Measurements from ENCODE around the gene CDK14. TPM values are rescaled to one million over a fixed set of nuclear protein-coding genes. Genes with fewer than 3 reads are reported as not detected.

Gene CDK14
- total and polyA plus RNA-seq, 2 donors (not counting 1 experiment from before 2014, with no cell fraction given) = 42.1 to 167 TPM

DNA sequence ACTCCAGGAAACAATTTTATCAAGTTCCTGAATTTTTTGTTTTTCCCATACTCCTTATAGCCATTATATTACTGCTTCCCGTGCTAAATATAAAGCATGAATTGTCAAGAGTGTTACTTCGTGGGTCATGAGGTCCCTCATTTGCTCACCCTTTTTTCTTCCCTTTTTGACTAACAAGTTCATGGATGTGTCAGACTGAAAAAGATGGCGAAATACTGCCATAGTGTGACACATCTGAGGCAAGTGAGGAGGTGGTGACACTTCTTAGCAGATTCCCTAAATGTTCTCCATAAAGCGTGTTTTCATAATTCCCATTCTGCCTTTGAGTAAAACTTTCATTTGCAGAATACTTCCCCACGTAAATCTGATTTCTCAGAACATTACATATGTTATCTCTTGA is 398.5 kb downstream of the CDK14 start:
- Histone ChIP-seq H3K79me2 (ENCODE audit: control insufficient read depth, insufficient read depth, low read length) (no peaks in the 10 kb centered on the region), H3K36me3 (replicated peaks in 1 of 2; ENCODE audit: control extremely low read depth in 1 of 2, control insufficient read depth in 1 of 2, extremely low read depth in 1 of 2, insufficient read depth in 2 of 2, low read length in 1 of 2) (peaks cover 0 to 22% of the 10 kb centered on the region in 2 experiments), H3K4me3 (ENCODE audit: control extremely low read depth in 1 of 5, extremely low read depth in 1 of 5, insufficient read depth in 1 of 5, low read depth in 2 of 5, low read length in 4 of 5) (no peak overlapping the region), H4K20me1 (ENCODE audit: control insufficient read depth, insufficient read depth, low read length, poor library complexity, severe bottlenecking) (no peaks in the 10 kb centered on the region), H3K4me2 (replicated peaks; ENCODE audit: low read depth, low read length, poor library complexity, severe bottlenecking) (no peak overlapping the region), H3K4me1 (ENCODE audit: control insufficient read depth in 2 of 2, insufficient read depth in 2 of 2, low read length in 2 of 2) (no peaks in the 10 kb centered on the region), H3K27ac (ENCODE audit: low read length in 2 of 2) (no peak overlapping the region), H2AFZ (ENCODE audit: insufficient read depth, low read depth, low read length, poor library complexity, severe bottlenecking) (no peak overlapping the region), H3K9ac (ENCODE audit: low read length) (no peak overlapping the region), H3K27me3 (replicated peaks in 1 of 4; ENCODE audit: control extremely low read depth in 1 of 4, control insufficient read depth in 3 of 4, insufficient read depth in 4 of 4, low read length in 3 of 4) (no peaks in the 10 kb centered on the region), H3K9me3 (ENCODE audit: control extremely low read depth in 1 of 3, control insufficient read depth in 2 of 3, insufficient read depth in 1 of 3, low read length in 2 of 3) (no peaks in the 10 kb centered on the region)
- intact Hi-C loops (cut with micrococcal nuclease) = no loop called here
- Mint-ChIP-seq H3K27ac (no peak overlapping the region), H3K27me3 (no peaks in the 10 kb centered on the region), H3K4me3 (no peak overlapping the region), H3K4me1 (peaks cover 4% of the 10 kb centered on the region), H3K9me3 (ENCODE audit: insufficient read depth) (no peaks in the 10 kb centered on the region)
- TF ChIP-seq, protein P1, sequence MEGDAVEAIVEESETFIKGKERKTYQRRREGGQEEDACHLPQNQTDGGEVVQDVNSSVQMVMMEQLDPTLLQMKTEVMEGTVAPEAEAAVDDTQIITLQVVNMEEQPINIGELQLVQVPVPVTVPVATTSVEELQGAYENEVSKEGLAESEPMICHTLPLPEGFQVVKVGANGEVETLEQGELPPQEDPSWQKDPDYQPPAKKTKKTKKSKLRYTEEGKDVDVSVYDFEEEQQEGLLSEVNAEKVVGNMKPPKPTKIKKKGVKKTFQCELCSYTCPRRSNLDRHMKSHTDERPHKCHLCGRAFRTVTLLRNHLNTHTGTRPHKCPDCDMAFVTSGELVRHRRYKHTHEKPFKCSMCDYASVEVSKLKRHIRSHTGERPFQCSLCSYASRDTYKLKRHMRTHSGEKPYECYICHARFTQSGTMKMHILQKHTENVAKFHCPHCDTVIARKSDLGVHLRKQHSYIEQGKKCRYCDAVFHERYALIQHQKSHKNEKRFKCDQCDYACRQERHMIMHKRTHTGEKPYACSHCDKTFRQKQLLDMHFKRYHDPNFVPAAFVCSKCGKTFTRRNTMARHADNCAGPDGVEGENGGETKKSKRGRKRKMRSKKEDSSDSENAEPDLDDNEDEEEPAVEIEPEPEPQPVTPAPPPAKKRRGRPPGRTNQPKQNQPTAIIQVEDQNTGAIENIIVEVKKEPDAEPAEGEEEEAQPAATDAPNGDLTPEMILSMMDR (IDR thresholded peaks at IDR 0.05) = no peak
- TF ChIP-seq EZH2 (IDR thresholded peaks at IDR 0.05; ENCODE audit: borderline replicate concordance, insufficient read depth, low read depth, low read length, poor library complexity, severe bottlenecking) = no peak
- DNase-seq (no peak), ATAC-seq (ENCODE audit: low read depth) (no peak)
- 80% methylated on average over 1 of the region's 5 CpGs for WGBS (ENCODE audit: insufficient coverage)
- ChIA-PET CTCF (no interaction called here), POLR2A (no interaction called here)

- H2AFZ ChIP-seq (ENCODE audit: insufficient read depth, low read depth, low read length, poor library complexity, severe bottlenecking) = no peak overlapping the region
- no peaks in the 10 kb centered on the region for H4K20me1 ChIP-seq (ENCODE audit: control insufficient read depth, insufficient read depth, low read length, poor library complexity, severe bottlenecking)
- no peak overlapping the region for H3K4me3 ChIP-seq (ENCODE audit: control extremely low read depth in 1 of 5, extremely low read depth in 1 of 5, insufficient read depth in 1 of 5, low read depth in 2 of 5, low read length in 4 of 5)
- ChIA-PET CTCF (interaction anchor here (1.7 kb wide), 1 partner anchor 287 kb away, joined by 5 read pairs; no protein-coding TSS in a partner anchor), POLR2A (no interaction called here)
- H3K27me3 Mint-ChIP-seq = no peaks in the 10 kb centered on the region
- DNase-seq (no peak), ATAC-seq (ENCODE audit: low read depth) (no peak)
- H3K36me3 ChIP-seq (replicated peaks in 1 of 2; ENCODE audit: control extremely low read depth in 1 of 2, control insufficient read depth in 1 of 2, extremely low read depth in 1 of 2, insufficient read depth in 2 of 2, low read length in 1 of 2) = peaks cover 0 to 19% of the 10 kb centered on the region in 2 experiments
- TF ChIP-seq, protein P1 (IDR thresholded peaks at IDR 0.05) = no peak
- no peak for TF ChIP-seq EZH2 (IDR thresholded peaks at IDR 0.05; ENCODE audit: borderline replicate concordance, insufficient read depth, low read depth, low read length, poor library complexity, severe bottlenecking)
- no peaks in the 10 kb centered on the region for H3K9me3 ChIP-seq (ENCODE audit: control extremely low read depth in 1 of 3, control insufficient read depth in 2 of 3, insufficient read depth in 1 of 3, low read length in 2 of 3)
- no peak overlapping the region for H3K9ac ChIP-seq (ENCODE audit: low read length)
- no peak overlapping the region for H3K27ac ChIP-seq (ENCODE audit: low read length in 2 of 2)
- intact Hi-C loops (cut with micrococcal nuclease) = no loop called here
- H3K4me1 Mint-ChIP-seq = peaks cover 4% of the 10 kb centered on the region
- no peak overlapping the region for H3K27ac Mint-ChIP-seq
- no peaks in the 10 kb centered on the region for H3K4me1 ChIP-seq (ENCODE audit: control insufficient read depth in 2 of 2, insufficient read depth in 2 of 2, low read length in 2 of 2)
- no peak overlapping the region for H3K4me2 ChIP-seq (replicated peaks; ENCODE audit: low read depth, low read length, poor library complexity, severe bottlenecking)
- WGBS (ENCODE audit: insufficient coverage) = no CpG with 5 or more reads among the region's 2 CpGs
- H3K9me3 Mint-ChIP-seq (ENCODE audit: insufficient read depth) = no peaks in the 10 kb centered on the region
- no peaks in the 10 kb centered on the region for H3K79me2 ChIP-seq (ENCODE audit: control insufficient read depth, insufficient read depth, low read length)
- H3K27me3 ChIP-seq (replicated peaks in 1 of 4; ENCODE audit: control extremely low read depth in 1 of 4, control insufficient read depth in 3 of 4, insufficient read depth in 4 of 4, low read length in 3 of 4) = no peaks in the 10 kb centered on the region
- H3K4me3 Mint-ChIP-seq = no peak overlapping the region
Observed at GRCh38 chr7:90995996-90996395, 399.9 kb downstream of the CDK14 start.
